Fibroblast of mammary gland (primary cell): ENCODE results near the gene PRKAG2.

Experiments
- DNase-seq: peaks from one replicate; pipeline ENCODE4 v3.0.0-alpha.2; 2010; ENCODE audit warnings: low read depth
- H3K4me3 ChIP-seq: 2 replicates; pipeline ENCODE4 v1.5.1; 2011; ENCODE audit warnings: low read depth, mild to moderate bottlenecking, low read length, moderate library complexity; ENCODE audit not compliant: control insufficient read depth
- CTCF ChIP-seq: conservative IDR thresholded peaks from 2 replicates; pipeline ENCODE4 v1.5.1; 2011; ENCODE audit warnings: low read depth, low read length, inconsistent platforms; ENCODE audit not compliant: control insufficient read depth, insufficient read depth

Gene PRKAG2

GRCh38 chr7:151712810-151713125 is 164.1 kb downstream of the PRKAG2 start:
- H3K4me3 ChIP-seq = no peak overlapping the region
- no peak for DNase-seq

GRCh38 chr7:151711906-151712809 is 164.8 kb downstream of the PRKAG2 start:
- H3K4me3 ChIP-seq = no peak overlapping the region
- no peak for TF ChIP-seq CTCF
- no peak for DNase-seq

More at GRCh38 chr7:151712810-151713125, 164.1 kb downstream of the PRKAG2 start:
- TF ChIP-seq CTCF = no peak

GRCh38 chr7:151711435-151711872 is 165.5 kb downstream of the PRKAG2 start:
- no peak for TF ChIP-seq CTCF
- no peak for DNase-seq
- no peak overlapping the region for H3K4me3 ChIP-seq

- H3K4me3 ChIP-seq = no peak overlapping the region
- TF ChIP-seq CTCF = no peak
- DNase-seq = no peak
Observed at GRCh38 chr7:151710646-151711434, 166.1 kb downstream of the PRKAG2 start.

- no peak overlapping the region for H3K4me3 ChIP-seq
- no peak for DNase-seq
- no peak for TF ChIP-seq CTCF
Observed at GRCh38 chr7:151710121-151710640, 166.7 kb downstream of the PRKAG2 start.

- DNase-seq = peak; percentile 21
- no peak overlapping the region for H3K4me3 ChIP-seq
- no peak for TF ChIP-seq CTCF
Observed at GRCh38 chr7:151709141-151710038, 167.5 kb downstream of the PRKAG2 start.
